ENCODE results near the gene GRWD1. TPM values are rescaled to one million over a fixed set of nuclear protein-coding genes. Genes with fewer than 3 reads are reported as not detected.
A peak's percentile ranks its signal among the peaks of the same experiment; 100 is the strongest.

The GRWD1 gene
- total and polyA plus RNA-seq, 7 donors, result 7.8 to 25.5 (median 16.4) TPM

- intact Hi-C loops (cut with DNase I), result no loop called here
- WGBS, 2 donors, result 62 to 78% methylated on average over 31 of the region's 31 CpGs
- no peak for TF ChIP-seq POLR2A (IDR thresholded peaks at IDR 0.05)
- TF ChIP-seq EP300 (IDR thresholded peaks at IDR 0.05), result no peak
- no peak for TF ChIP-seq CTCF (IDR thresholded peaks at IDR 0.05)
- no peak for TF ChIP-seq POLR2AphosphoS5 (IDR thresholded peaks at IDR 0.05)
- no peaks in the 10 kb centered on the region for H3K36me3 ChIP-seq
- peaks cover 18 to 32% (median 32%) of the 10 kb centered on the region in 3 donors for H3K27me3 ChIP-seq
- peak; percentile 71 for DNase-seq
- no peak overlapping the region for H3K4me3 ChIP-seq
- no peak overlapping the region for H3K27ac ChIP-seq
- H3K4me1 ChIP-seq, result peaks cover 0 to 12% (median 8%) of the 10 kb centered on the region in 4 donors
- H3K9me3 ChIP-seq, result no peaks in the 10 kb centered on the region
Observed at GRCh38 chr19:48419158-48419920, 26.4 kb upstream of the GRWD1 start.

- no peaks in the 10 kb centered on the region for H3K36me3 ChIP-seq
- H3K4me1 ChIP-seq, result no peaks in the 10 kb centered on the region
- DNase-seq, result no peak
- H3K4me3 ChIP-seq, result no peak overlapping the region
- intact Hi-C loops (cut with DNase I), result no loop called here
- H3K27me3 ChIP-seq, result peaks cover 0 to 12% (median 10%) of the 10 kb centered on the region in 3 donors
- TF ChIP-seq POLR2A (IDR thresholded peaks at IDR 0.05) (no peak), CTCF (IDR thresholded peaks at IDR 0.05) (no peak), POLR2AphosphoS5 (IDR thresholded peaks at IDR 0.05) (no peak), EP300 (IDR thresholded peaks at IDR 0.05) (no peak)
- H3K27ac ChIP-seq, result no peak overlapping the region
- H3K9me3 ChIP-seq, result no peaks in the 10 kb centered on the region
- 57 to 79% methylated on average over 16 of the region's 16 CpGs for WGBS, 2 donors
Observed at GRCh38 chr19:48421548-48421947, 24.2 kb upstream of the GRWD1 start.

GRCh38 chr19:48424694-48425219 lies 21.0 kb upstream of the GRWD1 start:
- H3K4me1 ChIP-seq, result no peaks in the 10 kb centered on the region
- no peak overlapping the region for H3K4me3 ChIP-seq
- H3K9me3 ChIP-seq, result no peaks in the 10 kb centered on the region
- 25 to 29% methylated on average over 8 of the region's 8 CpGs for WGBS, 2 donors
- no peaks in the 10 kb centered on the region for H3K36me3 ChIP-seq
- intact Hi-C loops (cut with DNase I), result no loop called here
- no peak for TF ChIP-seq CTCF (IDR thresholded peaks at IDR 0.05)
- no peak for TF ChIP-seq POLR2AphosphoS5 (IDR thresholded peaks at IDR 0.05)
- no peak for TF ChIP-seq EP300 (IDR thresholded peaks at IDR 0.05)
- H3K27me3 ChIP-seq, result no peaks in the 10 kb centered on the region
- no peak overlapping the region for H3K27ac ChIP-seq
- no peak for DNase-seq

GRCh38 chr19:48428670-48429069 lies 17.1 kb upstream of the GRWD1 start:
- H3K4me1 ChIP-seq, result no peaks in the 10 kb centered on the region
- H3K9me3 ChIP-seq, result no peaks in the 10 kb centered on the region
- no peak overlapping the region for H3K4me3 ChIP-seq
- intact Hi-C loops (cut with DNase I), result no loop called here
- WGBS, 2 donors, result 87 to 93% methylated on average over 1 of the region's 1 CpG
- H3K27me3 ChIP-seq, result no peaks in the 10 kb centered on the region
- DNase-seq, result no peak
- TF ChIP-seq CTCF (IDR thresholded peaks at IDR 0.05), result no peak
- TF ChIP-seq EP300 (IDR thresholded peaks at IDR 0.05), result no peak
- no peak for TF ChIP-seq POLR2AphosphoS5 (IDR thresholded peaks at IDR 0.05)
- TF ChIP-seq POLR2A (IDR thresholded peaks at IDR 0.05), result no peak
- H3K27ac ChIP-seq, result no peak overlapping the region
- H3K36me3 ChIP-seq, result no peaks in the 10 kb centered on the region
